WTC11 (cell line): Measurements from ENCODE around the gene DNM3. TPM values are rescaled to one million over a fixed set of nuclear protein-coding genes. Genes with fewer than 3 reads are reported as not detected.

ENCODE experiments used
- ATAC-seq: fragments of 200-7000 bp; cut with Tn5 transposase; 2 replicates; pipeline ENCODE4 v1.10.0; 2021; ENCODE audit warnings: mild to moderate bottlenecking, moderate library complexity
- CTCF ChIA-PET: fragments of 300-600 bp; sonication (Branson Sonifier 250); formaldehyde crosslinking; loops from one replicate; lab custom pipeline; 2021; ENCODE audit warnings: antibody characterized with exemption; lab: Charles Lee
- POLR2A ChIA-PET: fragments of 350-600 bp; sonication (Branson Sonifier 250); formaldehyde crosslinking; loops from one replicate; lab custom pipeline; 2021; ENCODE audit warnings: antibody characterized with exemption; lab: Charles Lee
- DNase-seq: peaks from one replicate; pipeline ENCODE4 v3.0.0; 2021; ENCODE audit warnings: low spot score
- H3K27ac Mint-ChIP-seq: 2 replicates; pipeline ENCODE4 v1.8.0; 2021; ENCODE audit warnings: mixed read lengths
- H3K27me3 Mint-ChIP-seq: 2 replicates; pipeline ENCODE4 v1.8.0; 2021; ENCODE audit warnings: low read depth, mild to moderate bottlenecking, moderate library complexity, mixed read lengths
- H3K36me3 Mint-ChIP-seq: 2 replicates; pipeline ENCODE4 v1.8.0; 2021; ENCODE audit warnings: mixed read lengths
- H3K4me1 Mint-ChIP-seq: 2 replicates; pipeline ENCODE4 v1.8.0; 2022; ENCODE audit warnings: mixed read lengths
- H3K4me3 Mint-ChIP-seq: 2 replicates; pipeline ENCODE4 v1.8.0; 2021; ENCODE audit warnings: mild to moderate bottlenecking, moderate library complexity, mixed read lengths
- H3K9me3 Mint-ChIP-seq: 2 replicates; pipeline ENCODE4 v1.8.0; 2021; ENCODE audit warnings: mixed read lengths
- ATF6 ChIP-seq: sonication (generic); formaldehyde crosslinking; IDR thresholded peaks from 2 replicates; pipeline ENCODE4 v1.8.1; 2023; ENCODE audit warnings: mild to moderate bottlenecking, missing genetic modification reagents
- CBFB ChIP-seq: sonication (generic); formaldehyde crosslinking; IDR thresholded peaks from 2 replicates; pipeline ENCODE4 v1.8.1; 2022; ENCODE audit warnings: mild to moderate bottlenecking, low read depth, missing genetic modification reagents
- CTCF ChIP-seq: fragments of 200-600 bp; IDR thresholded peaks from 2 replicates; pipeline ENCODE4 v1.8.0; 2022; ENCODE audit warnings: antibody characterized with exemption
- E2F5 ChIP-seq: sonication (generic); formaldehyde crosslinking; IDR thresholded peaks from 2 replicates; pipeline ENCODE4 v1.8.1; 2022; ENCODE audit warnings: mild to moderate bottlenecking, moderate library complexity, missing genetic modification reagents
- FOXK1 ChIP-seq: sonication (generic); formaldehyde crosslinking; IDR thresholded peaks from 2 replicates; pipeline ENCODE4 v1.8.0; 2022; ENCODE audit warnings: mild to moderate bottlenecking, moderate library complexity, missing genetic modification reagents
- FOXP1 ChIP-seq: sonication (generic); formaldehyde crosslinking; IDR thresholded peaks from 2 replicates; pipeline ENCODE4 v1.8.0; 2022; ENCODE audit warnings: missing genetic modification reagents, mild to moderate bottlenecking, moderate library complexity, borderline replicate concordance
- FOXP4 ChIP-seq: sonication (generic); formaldehyde crosslinking; IDR thresholded peaks from 2 replicates; pipeline ENCODE4 v1.8.0; 2022; ENCODE audit warnings: mild to moderate bottlenecking, missing genetic modification reagents
- HMGXB4 ChIP-seq: sonication (generic); formaldehyde crosslinking; IDR thresholded peaks from 2 replicates; pipeline ENCODE4 v1.8.1; 2023; ENCODE audit warnings: mild to moderate bottlenecking, moderate library complexity, missing genetic modification reagents
- JAZF1 ChIP-seq: fragments of 250-450 bp; sonication (Bioruptor Pico); IDR thresholded peaks from 2 replicates; pipeline ENCODE4 v1.9.0; 2021; ENCODE audit warnings: moderate library complexity, mild to moderate bottlenecking, inconsistent platforms
- KAT7 ChIP-seq: sonication (generic); formaldehyde crosslinking; IDR thresholded peaks from 2 replicates; pipeline ENCODE4 v1.8.1; 2023; ENCODE audit warnings: missing genetic modification reagents, mild to moderate bottlenecking, borderline replicate concordance
- NFATC4 ChIP-seq: fragments of 250-450 bp; sonication (Bioruptor Pico); IDR thresholded peaks from 2 replicates; pipeline ENCODE4 v1.9.0; 2021; ENCODE audit warnings: mild to moderate bottlenecking
- PRDM15 ChIP-seq: sonication (generic); formaldehyde crosslinking; IDR thresholded peaks from 2 replicates; pipeline ENCODE4 v1.8.0; 2022; ENCODE audit warnings: missing genetic modification reagents
- SMAD3 ChIP-seq: sonication (generic); formaldehyde crosslinking; IDR thresholded peaks from 2 replicates; pipeline ENCODE4 v1.8.0; 2022; ENCODE audit warnings: missing genetic modification reagents, mild to moderate bottlenecking, borderline replicate concordance
- TCF7 ChIP-seq: sonication (generic); formaldehyde crosslinking; IDR thresholded peaks from 2 replicates; pipeline ENCODE4 v1.8.0; 2022; ENCODE audit warnings: mild to moderate bottlenecking, low read depth, missing genetic modification reagents, moderate library complexity
- ZNF232 ChIP-seq: sonication (generic); formaldehyde crosslinking; IDR thresholded peaks from 2 replicates; pipeline ENCODE4 v1.8.0; 2022; ENCODE audit warnings: mild to moderate bottlenecking, missing genetic modification reagents
- ZNF263 ChIP-seq: sonication (generic); formaldehyde crosslinking; IDR thresholded peaks from 2 replicates; pipeline ENCODE4 v1.8.1; 2022; ENCODE audit warnings: low read depth, mild to moderate bottlenecking, moderate library complexity, missing genetic modification reagents
- ZNF425 ChIP-seq: fragments of 250-450 bp; sonication (Bioruptor Pico); conservative IDR thresholded peaks from 2 replicates; pipeline ENCODE4 v1.9.0; 2021; ENCODE audit warnings: mild to moderate bottlenecking
- total RNA-seq: library from RNA; stranded (reverse); gene quantifications from 3 replicates; pipeline ENCODE4 v1.2.3, GENCODE V29; 2021

DNM3 gene
- total RNA-seq, 1 experiment from 2014 or later = 1.9 TPM

GRCh38 chr1:172117800-172118199 lies 276.5 kb downstream of the DNM3 start:
- Mint-ChIP-seq H3K36me3 (no peaks in the 10 kb centered on the region), H3K27ac (no peak overlapping the region), H3K4me1 (peaks cover 7% of the 10 kb centered on the region), H3K9me3 (peaks cover 7% of the 10 kb centered on the region)
- DNase-seq = no peak
- no peak for ATAC-seq
- POLR2A ChIA-PET = no interaction called here
- TF ChIP-seq CBFB (CRISPR knock-in tag) = no peak
- TF ChIP-seq NFATC4 (CRISPR knock-in tag) = no peak
- TF ChIP-seq SMAD3 (CRISPR knock-in tag) = no peak
- TF ChIP-seq KAT7 = no peak
- TF ChIP-seq ZNF232 (CRISPR knock-in tag) = no peak
- TF ChIP-seq E2F5 (CRISPR knock-in tag) = no peak
- no peak for TF ChIP-seq CTCF
- TF ChIP-seq ZNF425 = no peak
- TF ChIP-seq PRDM15 = no peak
- TF ChIP-seq FOXP4 = no peak
- TF ChIP-seq FOXK1 (CRISPR knock-in tag) = no peak
- TF ChIP-seq, all 79 proteins: peak for 0
- CTCF ChIA-PET = no interaction called here
- no peaks in the 10 kb centered on the region for H3K27me3 Mint-ChIP-seq
- no peak overlapping the region for H3K4me3 Mint-ChIP-seq

GRCh38 chr1:172118618-172119017 lies 277.3 kb downstream of the DNM3 start:
- no peaks in the 10 kb centered on the region for H3K36me3 Mint-ChIP-seq
- H3K27ac Mint-ChIP-seq = no peak overlapping the region
- no peaks in the 10 kb centered on the region for H3K27me3 Mint-ChIP-seq
- ChIA-PET POLR2A (no interaction called here), CTCF (no interaction called here)
- no peak for ATAC-seq
- peaks cover 7% of the 10 kb centered on the region for H3K4me1 Mint-ChIP-seq
- DNase-seq = no peak
- H3K9me3 Mint-ChIP-seq = peaks cover 7% of the 10 kb centered on the region
- TF ChIP-seq HMGXB4 (CRISPR knock-in tag) = no peak
- no peak for TF ChIP-seq JAZF1 (CRISPR knock-in tag)
- TF ChIP-seq ATF6 (CRISPR knock-in tag) = no peak
- no peak for TF ChIP-seq FOXP1
- no peak for TF ChIP-seq ZNF263 (CRISPR knock-in tag)
- TF ChIP-seq TCF7 (CRISPR knock-in tag) = no peak
- H3K4me3 Mint-ChIP-seq = no peak overlapping the region
